ENCODE measurements around the gene TIGD4. TPM values are rescaled to one million over a fixed set of nuclear protein-coding genes. Genes with fewer than 3 reads are reported as not detected.

The TIGD4 gene
- not detected for polyA plus RNA-seq (2012; ENCODE audit: insufficient read length, low read depth)

DNA sequence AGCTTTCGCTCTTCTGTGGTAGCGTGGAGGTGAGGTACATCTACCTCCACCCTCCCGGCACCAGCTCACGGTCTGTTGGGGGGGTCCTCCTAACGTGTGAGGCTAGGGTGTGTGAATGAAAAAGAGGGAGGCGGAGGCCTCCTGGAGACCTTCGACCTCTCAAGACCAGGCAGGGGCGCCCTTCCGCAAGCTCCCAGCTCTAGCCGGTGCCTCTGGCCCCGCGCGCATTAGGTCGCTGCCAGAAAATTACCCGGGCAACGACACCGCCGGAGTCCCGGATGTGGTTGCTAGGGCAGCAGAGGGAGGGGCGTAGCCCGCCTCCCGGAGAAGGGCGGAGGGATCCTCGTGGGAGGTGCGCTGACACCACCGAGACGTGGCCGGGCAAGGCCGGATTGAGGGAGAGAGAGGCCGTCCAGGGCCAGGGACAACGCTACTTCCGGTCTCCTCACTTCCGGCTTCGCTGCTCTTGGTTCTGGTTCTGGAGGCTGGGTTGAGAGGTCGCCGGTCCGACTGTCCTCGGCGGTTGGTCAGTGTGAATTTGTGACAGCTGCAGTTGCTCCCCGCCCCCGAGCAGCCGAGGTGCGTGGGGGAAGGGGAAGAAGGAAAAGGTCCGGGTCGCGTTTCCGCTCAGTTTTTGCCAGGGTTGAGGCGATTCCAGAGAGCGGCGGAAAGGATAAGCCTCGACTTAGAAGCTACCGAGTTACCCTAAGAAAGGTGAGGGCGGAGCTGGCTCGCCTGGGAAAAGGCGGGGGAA lies at the start of gene TIGD4, which contains the start of gene ARFIP1:
TIGD4 (minus strand) TSS at position 218 of the 754 bp plus-strand sequence. CDS start 8,726 bp downstream, outside the sequence.
ARFIP1 (plus strand) TSS at position 442 of the 754 bp plus-strand sequence. CDS start 49,680 bp downstream, outside the sequence.
- TF ChIP-seq TAF1 (IDR thresholded peaks at IDR 0.05; ENCODE audit: borderline replicate concordance, insufficient read depth, low read length) (peak; percentile 90), FOXP2 (optimal IDR thresholded peaks at IDR 0.05; ENCODE audit: borderline replicate concordance, extremely low read depth, extremely low read length, insufficient read depth) (peak; percentile 72), SIN3A (IDR thresholded peaks at IDR 0.05; ENCODE audit: borderline replicate concordance, insufficient read depth, low read length) (0 out of 2 replicates have a peak, but pooled peaks have one; percentile 50), POLR2AphosphoS5 (IDR thresholded peaks at IDR 0.05; ENCODE audit: low read depth, low read length) (peak; percentile 73)
- TF ChIP-seq, protein P1, sequence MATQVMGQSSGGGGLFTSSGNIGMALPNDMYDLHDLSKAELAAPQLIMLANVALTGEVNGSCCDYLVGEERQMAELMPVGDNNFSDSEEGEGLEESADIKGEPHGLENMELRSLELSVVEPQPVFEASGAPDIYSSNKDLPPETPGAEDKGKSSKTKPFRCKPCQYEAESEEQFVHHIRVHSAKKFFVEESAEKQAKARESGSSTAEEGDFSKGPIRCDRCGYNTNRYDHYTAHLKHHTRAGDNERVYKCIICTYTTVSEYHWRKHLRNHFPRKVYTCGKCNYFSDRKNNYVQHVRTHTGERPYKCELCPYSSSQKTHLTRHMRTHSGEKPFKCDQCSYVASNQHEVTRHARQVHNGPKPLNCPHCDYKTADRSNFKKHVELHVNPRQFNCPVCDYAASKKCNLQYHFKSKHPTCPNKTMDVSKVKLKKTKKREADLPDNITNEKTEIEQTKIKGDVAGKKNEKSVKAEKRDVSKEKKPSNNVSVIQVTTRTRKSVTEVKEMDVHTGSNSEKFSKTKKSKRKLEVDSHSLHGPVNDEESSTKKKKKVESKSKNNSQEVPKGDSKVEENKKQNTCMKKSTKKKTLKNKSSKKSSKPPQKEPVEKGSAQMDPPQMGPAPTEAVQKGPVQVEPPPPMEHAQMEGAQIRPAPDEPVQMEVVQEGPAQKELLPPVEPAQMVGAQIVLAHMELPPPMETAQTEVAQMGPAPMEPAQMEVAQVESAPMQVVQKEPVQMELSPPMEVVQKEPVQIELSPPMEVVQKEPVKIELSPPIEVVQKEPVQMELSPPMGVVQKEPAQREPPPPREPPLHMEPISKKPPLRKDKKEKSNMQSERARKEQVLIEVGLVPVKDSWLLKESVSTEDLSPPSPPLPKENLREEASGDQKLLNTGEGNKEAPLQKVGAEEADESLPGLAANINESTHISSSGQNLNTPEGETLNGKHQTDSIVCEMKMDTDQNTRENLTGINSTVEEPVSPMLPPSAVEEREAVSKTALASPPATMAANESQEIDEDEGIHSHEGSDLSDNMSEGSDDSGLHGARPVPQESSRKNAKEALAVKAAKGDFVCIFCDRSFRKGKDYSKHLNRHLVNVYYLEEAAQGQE (IDR thresholded peaks at IDR 0.05; ENCODE audit: insufficient read depth in 1 of 2, low read depth in 2 of 2, low read length in 2 of 2) = 0 out of 4 replicates have a peak, but pooled peaks have one; percentile 6 to 37

DNA sequence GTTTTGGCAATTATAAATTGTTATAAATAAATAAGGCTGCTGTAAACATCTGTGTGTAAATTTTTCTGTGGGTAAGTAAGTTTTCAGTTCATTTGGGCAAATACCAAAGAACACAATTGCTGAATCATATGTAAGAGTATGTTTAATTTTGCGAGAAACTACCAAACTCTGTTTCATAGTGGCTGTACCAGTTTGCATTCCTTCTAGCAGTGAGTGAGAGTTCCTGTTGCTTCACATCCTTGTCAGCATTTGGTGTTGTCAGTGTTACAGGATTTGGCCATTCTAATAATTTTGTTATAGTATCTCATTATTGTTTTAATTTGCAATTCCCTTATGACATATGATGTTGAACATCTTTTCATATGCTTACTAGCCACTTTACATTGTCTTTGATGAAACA lies 48.6 kb upstream of the TIGD4 start:
- no peak for TF ChIP-seq TAF1 (IDR thresholded peaks at IDR 0.05; ENCODE audit: borderline replicate concordance, insufficient read depth, low read length)
- TF ChIP-seq SIN3A (IDR thresholded peaks at IDR 0.05; ENCODE audit: borderline replicate concordance, insufficient read depth, low read length) = no peak
- TF ChIP-seq FOXP2 (optimal IDR thresholded peaks at IDR 0.05; ENCODE audit: borderline replicate concordance, extremely low read depth, extremely low read length, insufficient read depth) = no peak
- no peak for TF ChIP-seq POLR2AphosphoS5 (IDR thresholded peaks at IDR 0.05; ENCODE audit: low read depth, low read length)
- TF ChIP-seq, protein P1 (IDR thresholded peaks at IDR 0.05; ENCODE audit: insufficient read depth in 1 of 2, low read depth in 2 of 2, low read length in 2 of 2) = no peak

DNA sequence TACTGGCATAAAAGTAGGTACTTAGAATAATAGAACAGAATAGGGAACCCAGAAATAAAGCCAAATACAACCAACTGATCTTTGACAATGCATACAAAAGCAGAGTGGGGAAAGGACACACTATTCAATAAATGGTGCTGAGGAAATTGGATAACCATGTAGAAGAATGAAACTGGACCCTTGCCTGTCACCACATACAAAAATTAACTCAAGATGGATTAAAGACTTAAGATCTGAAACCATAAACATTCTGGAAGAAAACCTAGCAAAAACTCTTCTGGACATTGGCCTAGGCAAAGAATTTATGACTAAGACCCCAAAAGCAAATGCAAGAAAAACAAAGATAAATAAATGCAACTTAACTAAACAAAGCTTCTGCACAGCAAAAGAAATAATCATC lies 45.8 kb upstream of the TIGD4 start:
- TF ChIP-seq SIN3A (IDR thresholded peaks at IDR 0.05; ENCODE audit: borderline replicate concordance, insufficient read depth, low read length) (no peak), FOXP2 (optimal IDR thresholded peaks at IDR 0.05; ENCODE audit: borderline replicate concordance, extremely low read depth, extremely low read length, insufficient read depth) (no peak), TAF1 (IDR thresholded peaks at IDR 0.05; ENCODE audit: borderline replicate concordance, insufficient read depth, low read length) (no peak), POLR2AphosphoS5 (IDR thresholded peaks at IDR 0.05; ENCODE audit: low read depth, low read length) (no peak)

DNA sequence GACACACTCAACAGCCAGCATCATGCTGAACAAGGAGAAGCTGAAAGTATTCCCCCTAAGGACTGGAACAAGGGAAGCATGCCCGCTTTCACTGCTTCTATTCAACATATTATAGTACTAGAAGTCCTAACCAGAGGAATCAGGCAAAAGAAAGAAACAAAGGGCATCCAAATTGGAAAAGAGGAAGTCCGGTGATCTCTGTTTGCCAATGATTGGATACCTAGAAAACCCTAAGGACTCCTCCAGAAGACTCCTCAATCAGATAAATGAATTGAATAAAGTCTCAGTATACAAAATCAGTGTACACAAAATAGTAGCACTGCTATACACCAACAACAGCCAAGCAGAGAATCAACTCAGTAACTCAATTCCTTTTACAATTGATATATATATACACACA lies 45.0 kb upstream of the TIGD4 start:
- TF ChIP-seq TAF1 (IDR thresholded peaks at IDR 0.05; ENCODE audit: borderline replicate concordance, insufficient read depth, low read length) = no peak
- TF ChIP-seq, protein P1 (IDR thresholded peaks at IDR 0.05; ENCODE audit: insufficient read depth in 1 of 2, low read depth in 2 of 2, low read length in 2 of 2) = no peak
- no peak for TF ChIP-seq SIN3A (IDR thresholded peaks at IDR 0.05; ENCODE audit: borderline replicate concordance, insufficient read depth, low read length)
- no peak for TF ChIP-seq FOXP2 (optimal IDR thresholded peaks at IDR 0.05; ENCODE audit: borderline replicate concordance, extremely low read depth, extremely low read length, insufficient read depth)
- no peak for TF ChIP-seq POLR2AphosphoS5 (IDR thresholded peaks at IDR 0.05; ENCODE audit: low read depth, low read length)

DNA sequence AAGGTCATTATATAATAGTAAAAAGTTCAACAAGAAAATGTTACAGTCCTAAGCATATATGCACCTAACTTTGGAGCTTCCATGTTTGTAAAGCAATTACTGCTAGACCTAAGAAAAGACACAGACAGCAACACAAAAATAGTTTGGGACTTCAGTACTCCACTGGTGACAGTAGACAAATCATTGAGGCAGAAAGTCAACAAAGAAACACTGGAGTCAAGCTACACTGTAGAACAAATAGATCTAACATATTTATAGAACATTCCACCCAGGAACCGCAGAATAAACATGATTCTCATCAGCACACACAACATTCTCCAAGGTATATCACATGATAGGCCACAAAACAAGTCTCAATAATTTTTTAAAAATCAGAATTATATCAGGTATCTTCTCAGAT lies 42.8 kb upstream of the TIGD4 start:
- TF ChIP-seq SIN3A (IDR thresholded peaks at IDR 0.05; ENCODE audit: borderline replicate concordance, insufficient read depth, low read length) (no peak), TAF1 (IDR thresholded peaks at IDR 0.05; ENCODE audit: borderline replicate concordance, insufficient read depth, low read length) (no peak), POLR2AphosphoS5 (IDR thresholded peaks at IDR 0.05; ENCODE audit: low read depth, low read length) (no peak), FOXP2 (optimal IDR thresholded peaks at IDR 0.05; ENCODE audit: borderline replicate concordance, extremely low read depth, extremely low read length, insufficient read depth) (no peak)
- TF ChIP-seq, protein P1 (IDR thresholded peaks at IDR 0.05; ENCODE audit: insufficient read depth in 1 of 2, low read depth in 2 of 2, low read length in 2 of 2) = no peak
